GM18861 (cell line): ENCODE results near the gene NOC2L.
"Not testable (repeated sequence)": the region's sequence is repeated elsewhere in the genome, so short reads cannot be mapped to it uniquely, and the experiment has no call there.

Experiments used
- ATAC-seq: cut with Tn5 transposase; IDR thresholded peaks from one replicate; pipeline ENCODE4 v1.9.1; 2021; ENCODE audit not compliant: unreplicated experiment

The NOC2L gene

GRCh38 chr1:994546-994945 is 35.5 kb upstream of the NOC2L start:
- not testable (repeated sequence) for ATAC-seq

DNA sequence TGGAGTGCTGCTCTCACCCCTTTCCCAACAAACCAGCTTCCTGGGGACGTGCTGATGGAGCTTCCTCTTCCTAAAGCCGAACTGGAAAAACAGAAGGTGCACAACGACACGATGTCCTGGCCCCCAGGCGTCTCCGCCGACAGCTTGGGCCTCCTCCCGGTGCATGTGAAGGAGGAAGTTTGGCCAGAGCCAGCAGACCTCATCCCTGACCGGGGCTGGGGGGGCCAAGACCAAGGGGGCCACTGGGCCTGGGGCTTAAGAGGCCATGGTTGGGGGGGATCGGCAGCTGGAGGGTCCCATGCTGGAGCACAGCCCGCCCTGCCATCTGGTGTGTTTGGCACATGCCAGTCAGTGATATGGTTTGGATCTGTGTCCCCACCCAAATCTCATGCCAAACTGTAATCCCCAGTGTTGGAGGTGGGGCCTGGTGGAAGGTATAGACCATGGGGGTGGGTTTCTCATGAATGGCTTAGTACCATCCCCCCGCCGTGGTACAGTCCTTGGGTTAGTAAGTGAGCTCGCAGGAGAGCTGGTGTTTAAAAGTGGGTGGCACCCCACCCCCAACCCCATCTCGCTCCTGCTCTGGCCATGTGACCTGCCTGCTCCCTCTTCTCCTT is 34.4 kb upstream of the NOC2L start:
- ATAC-seq: no peak

DNA sequence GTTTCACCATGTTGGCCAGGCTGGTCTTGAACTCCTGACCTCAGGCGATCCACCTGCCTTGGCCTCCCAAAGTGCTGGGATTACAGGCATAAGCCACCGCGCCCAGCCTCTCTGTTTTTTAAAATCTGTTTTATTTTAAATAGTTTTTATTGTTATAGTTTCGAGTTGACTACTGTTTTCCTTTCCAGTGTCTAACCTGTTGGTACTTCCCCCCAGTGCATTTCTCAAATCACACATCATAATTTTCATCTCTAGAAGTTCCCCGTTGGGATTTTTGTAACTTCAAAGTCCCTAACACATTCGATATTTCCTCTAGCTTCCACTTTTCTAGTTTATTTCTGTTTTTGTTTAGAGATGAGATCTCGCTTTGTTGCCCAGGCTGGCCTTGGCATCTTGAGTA is 33.3 kb upstream of the NOC2L start:
- ATAC-seq: no peak

DNA sequence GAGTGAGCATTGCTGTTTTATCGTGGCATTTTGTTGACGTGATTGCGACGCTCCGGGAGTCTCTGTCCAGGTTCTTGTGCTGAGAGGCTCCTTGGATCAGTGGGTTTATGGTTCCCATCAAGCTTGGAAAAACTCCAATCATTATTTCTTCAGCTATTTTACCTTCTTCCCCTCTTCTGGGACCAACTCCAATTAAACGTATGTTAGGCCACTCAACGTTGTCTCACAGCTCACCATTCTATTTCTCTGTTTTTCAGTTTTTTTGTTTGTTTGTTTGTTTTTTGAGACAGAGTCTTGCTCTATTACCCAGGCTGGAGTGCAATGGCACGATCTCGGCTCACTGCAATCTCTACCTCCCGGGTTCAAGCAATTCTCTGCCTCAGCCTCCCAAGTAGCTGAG is 32.8 kb upstream of the NOC2L start:
- no peak for ATAC-seq

GRCh38 chr1:991275-991674 is 32.2 kb upstream of the NOC2L start:
- not testable (repeated sequence) for ATAC-seq

GRCh38 chr1:988061-988460 is 29.0 kb upstream of the NOC2L start:
- not testable (repeated sequence) for ATAC-seq

DNA sequence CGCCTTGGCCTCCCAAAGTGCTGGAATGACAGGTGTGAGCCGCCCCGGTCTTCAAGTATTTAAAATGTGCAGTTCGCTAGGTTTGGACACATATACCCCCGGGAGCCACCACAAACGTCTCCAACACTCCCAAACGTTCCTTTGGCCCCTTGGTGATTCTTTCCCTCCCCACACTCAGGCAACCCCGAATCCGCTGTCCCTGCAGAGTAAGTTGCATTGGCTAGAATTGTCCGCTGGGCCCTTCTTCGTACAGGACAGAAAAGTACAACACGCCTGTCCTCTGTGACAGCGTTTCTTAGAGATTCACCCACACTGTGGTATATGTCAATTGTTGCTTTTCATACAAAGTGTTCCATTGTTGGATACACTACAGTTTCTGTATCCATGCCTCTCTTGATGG is 26.1 kb upstream of the NOC2L start:
- no peak for ATAC-seq

DNA sequence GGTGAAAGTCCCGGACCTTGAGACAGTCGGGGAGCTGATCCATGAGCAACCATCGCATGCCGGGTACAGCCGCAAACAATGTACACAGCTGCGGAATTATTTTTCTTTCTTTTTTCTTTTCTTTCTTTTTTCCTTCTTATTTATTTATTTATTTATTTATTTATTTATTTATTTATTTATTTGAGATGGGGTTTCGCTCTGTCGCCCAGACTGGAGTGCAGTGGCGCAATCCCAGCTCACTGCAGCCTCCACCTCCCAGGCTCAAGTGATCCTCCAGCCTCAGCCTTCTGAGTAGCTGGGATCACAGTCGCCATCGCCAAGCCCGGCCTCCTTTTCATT is 25.4 kb upstream of the NOC2L start:
- ATAC-seq: no peak

DNA sequence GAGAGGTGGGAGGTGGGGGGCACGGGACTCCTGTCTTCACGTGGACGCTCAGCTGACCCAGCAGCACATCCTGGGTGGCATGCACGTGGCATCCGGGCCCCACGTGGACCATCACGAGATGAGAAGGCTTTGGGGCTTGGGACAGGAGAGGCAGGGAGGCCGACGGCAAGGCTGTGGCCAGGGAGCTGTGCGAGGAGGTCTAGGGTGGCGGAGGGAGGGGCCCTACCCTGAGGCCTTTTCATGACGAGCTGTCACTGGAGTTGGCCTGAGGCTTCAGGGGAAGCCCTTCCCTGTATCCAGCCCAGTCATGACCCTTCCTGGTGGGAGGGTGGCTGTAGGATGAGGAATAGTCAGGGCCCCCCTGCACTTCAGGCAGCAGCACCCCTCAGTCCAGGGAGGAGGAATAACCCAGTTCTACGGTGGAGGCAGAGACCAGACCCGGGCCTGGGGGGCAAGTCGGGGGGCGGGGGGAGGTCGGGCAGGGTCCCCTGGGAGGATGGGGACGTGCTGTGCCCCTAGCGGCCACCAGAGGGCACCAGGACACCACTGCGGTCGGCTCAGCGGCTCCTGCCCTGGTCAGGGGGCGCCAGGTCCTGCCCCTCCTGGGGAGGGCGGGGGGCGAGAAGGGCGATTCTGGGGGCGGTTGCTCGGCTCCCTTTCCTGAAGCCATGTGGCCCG is 24.9 kb upstream of the NOC2L start:
- no peak for ATAC-seq

GRCh38 chr1:982765-983436 is 23.8 kb upstream of the NOC2L start:
- ATAC-seq: no peak

- ATAC-seq: no peak
These were observed 23.0 kb upstream of the NOC2L start, which contains the start of gene PERM1 for GRCh38 chr1:981955-982558. Gene PERM1, minus strand, starts transcription at chr1:982093. Its CDS starts 1,064 bp downstream, at chr1:981029.

GRCh38 chr1:981491-981954 is 22.5 kb upstream of the NOC2L start:
- ATAC-seq: no peak

GRCh38 chr1:980602-981395 is 21.7 kb upstream of the NOC2L start:
- ATAC-seq: no peak

DNA sequence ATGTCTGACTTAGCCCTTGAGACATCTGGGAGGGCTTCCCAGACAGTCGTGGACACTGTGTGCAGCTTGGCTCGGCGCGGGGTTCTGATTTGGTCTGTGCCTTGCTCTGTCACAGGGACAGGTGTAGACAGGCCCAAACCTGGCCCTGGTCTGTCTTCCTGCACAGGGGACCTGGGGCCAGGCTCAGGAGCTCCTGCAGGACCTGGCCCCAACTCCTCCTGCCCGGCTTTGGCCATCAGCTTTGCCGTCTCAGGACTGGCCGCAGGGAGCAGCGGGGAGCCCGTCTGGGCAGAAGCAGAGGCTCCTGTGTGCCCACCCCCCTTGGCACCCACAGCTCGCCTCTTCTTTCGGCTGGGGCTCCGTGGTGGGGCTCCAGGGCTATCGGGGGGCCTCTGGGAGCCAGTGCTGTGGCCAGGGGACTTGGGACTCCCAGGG is 21.1 kb upstream of the NOC2L start:
- no peak for ATAC-seq

DNA sequence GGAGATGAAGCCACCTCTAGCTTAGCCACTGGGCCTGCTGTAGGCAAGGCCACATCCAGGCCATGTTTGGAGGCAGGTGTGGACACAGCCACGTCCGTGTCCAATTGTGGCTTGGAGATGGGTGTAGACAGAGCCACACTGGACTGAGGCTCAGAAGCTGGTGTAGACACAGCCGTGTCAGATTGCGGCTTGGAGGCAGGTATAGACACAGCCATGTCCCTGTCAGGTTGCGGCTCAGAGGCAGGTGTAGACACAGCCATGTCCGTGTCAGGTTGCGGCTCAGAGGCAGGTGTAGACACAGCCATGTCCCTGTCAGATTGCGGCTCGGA is 20.7 kb upstream of the NOC2L start:
- ATAC-seq: no peak

- no peak for ATAC-seq
These were observed 20.0 kb upstream of the NOC2L start for GRCh38 chr1:978835-979743.

GRCh38 chr1:978069-978834 is 19.2 kb upstream of the NOC2L start:
- ATAC-seq: no peak

GRCh38 chr1:976791-977190 is 17.7 kb upstream of the NOC2L start:
- ATAC-seq: not testable (repeated sequence)

GRCh38 chr1:975896-976683 is 17.0 kb upstream of the NOC2L start:
- ATAC-seq: no peak
